Liver (tissue), 9 donors: ENCODE results near the gene IGSF1. TPM values are rescaled to one million over a fixed set of nuclear protein-coding genes. Genes with fewer than 3 reads are reported as not detected.

Experiments
- DNase-seq: peaks from one replicate; pipeline ENCODE4 v3.0.0-alpha.2; 2017; ENCODE audit warnings: low spot score
- H3K27ac ChIP-seq, 2 donors: one replicate each; pipeline ENCODE4 v1.7.0; 2013; ENCODE audit warnings: inconsistent platforms in 2 of 2, low read length in 2 of 2, control low read depth in 1 of 2, low read depth in 1 of 2, mild to moderate bottlenecking in 1 of 2
- H3K27me3 ChIP-seq, 4 donors: one replicate each; pipeline versions ENCODE4 v1.6.1 to v1.7.0; 2013; ENCODE audit warnings: low read length in 3 of 4, inconsistent platforms in 1 of 4, mild to moderate bottlenecking in 1 of 4, moderate library complexity in 1 of 4; ENCODE audit not compliant: control insufficient read depth in 4 of 4, insufficient read depth in 4 of 4
- H3K36me3 ChIP-seq, 4 donors: one replicate each; pipeline versions ENCODE4 v1.6.1 to v1.7.0; 2013; ENCODE audit warnings: low read length in 3 of 4, mild to moderate bottlenecking in 3 of 4, low read depth in 1 of 4, moderate library complexity in 1 of 4; ENCODE audit not compliant: control insufficient read depth in 4 of 4, insufficient read depth in 3 of 4
- H3K4me1 ChIP-seq, 4 donors: one replicate each; pipeline versions ENCODE4 v1.6.1 to v1.7.0; 2013; ENCODE audit warnings: low read length in 3 of 4, mild to moderate bottlenecking in 3 of 4, moderate library complexity in 1 of 4; ENCODE audit not compliant: control insufficient read depth in 4 of 4, insufficient read depth in 4 of 4
- H3K4me3 ChIP-seq, 3 donors: one replicate each; pipeline versions ENCODE4 v1.6.1 to v1.7.0; 2013; ENCODE audit warnings: low read length in 3 of 3, control low read depth in 1 of 3, low read depth in 1 of 3, mild to moderate bottlenecking in 1 of 3
- H3K9ac ChIP-seq, 2 donors: one replicate each; pipeline ENCODE4 v1.7.0; 2013; ENCODE audit warnings: low read length in 2 of 2, mild to moderate bottlenecking in 2 of 2, moderate library complexity in 2 of 2, control low read depth in 1 of 2, low read depth in 1 of 2
- H3K9me3 ChIP-seq, 4 donors: one replicate each; pipeline versions ENCODE4 v1.6.1 to v1.7.0; 2013; ENCODE audit warnings: low read length in 3 of 4; ENCODE audit not compliant: control insufficient read depth in 4 of 4
- EGR1 ChIP-seq, 2 donors: IDR thresholded peaks; 2 replicates each; pipeline ENCODE4 v1.6.1; 2016 to 2018; ENCODE audit warnings: antibody characterized with exemption in 2 of 2, low read depth in 2 of 2
- FOXA1 ChIP-seq: IDR thresholded peaks from 2 replicates; pipeline ENCODE4 v1.6.1; 2016; ENCODE audit warnings: antibody characterized with exemption
- FOXA2 ChIP-seq: IDR thresholded peaks from 2 replicates; pipeline ENCODE4 v1.6.1; 2016; ENCODE audit warnings: antibody characterized with exemption
- GABPA ChIP-seq, 2 donors: IDR thresholded peaks in 1 of 2; conservative IDR thresholded peaks in 1 of 2; 2 replicates each; pipeline ENCODE4 v1.6.1; 2016; ENCODE audit warnings: antibody characterized with exemption in 2 of 2, mild to moderate bottlenecking in 1 of 2, moderate library complexity in 1 of 2
- HNF4A ChIP-seq, 2 donors: conservative IDR thresholded peaks; 2 replicates each; pipeline ENCODE4 v1.6.1; 2016; ENCODE audit warnings: antibody characterized with exemption in 2 of 2, mild to moderate bottlenecking in 2 of 2
- HNF4G ChIP-seq: IDR thresholded peaks from 2 replicates; pipeline ENCODE4 v1.6.1; 2016; ENCODE audit warnings: antibody characterized with exemption
- NR2F2 ChIP-seq: IDR thresholded peaks from 2 replicates; pipeline ENCODE4 v1.6.1; 2016; ENCODE audit warnings: antibody characterized with exemption
- RXRA ChIP-seq, 2 donors: IDR thresholded peaks; 2 replicates each; pipeline ENCODE4 v1.6.1; 2017 to 2018; ENCODE audit warnings: antibody characterized with exemption in 2 of 2, mild to moderate bottlenecking in 1 of 2
- SP1 ChIP-seq: IDR thresholded peaks from 2 replicates; pipeline ENCODE4 v1.6.1; 2018; ENCODE audit warnings: antibody characterized with exemption, mild to moderate bottlenecking
- TAF1 ChIP-seq: conservative IDR thresholded peaks from 2 replicates; pipeline ENCODE4 v1.6.1; 2016; ENCODE audit warnings: antibody characterized with exemption, mild to moderate bottlenecking
- YY1 ChIP-seq: IDR thresholded peaks from 2 replicates; pipeline ENCODE4 v1.6.1; 2016; ENCODE audit warnings: antibody characterized with exemption, mild to moderate bottlenecking
- WGBS: extraction: QIAGEN DNeasy Blood & Tissue Kit; methylation state at CpG from one replicate; pipeline ENCODE4 v1.1.7; 2013; 5-methylcytosine and 5-hydroxymethylcytosine counted together
- polyA plus RNA-seq, 2 donors: library from polyadenylated mRNA; stranded (reverse) in 1 of 2; unstranded in 1 of 2; fragments of 200-250 nt in 1 of 2; fragments of >200 nt in 1 of 2; fragmentation: Nextera tagmentation in 1 of 2; extraction: Ambion mirVana in 1 of 2; gene quantifications; one replicate each; pipeline versions ENCODE4 v1.2.1 to v1.2.3, GENCODE V29; 2013 to 2015
- total RNA-seq, 2 donors: library from RNA; depleted of rRNA; stranded (reverse); fragments of >200 nt; gene quantifications; one replicate each; pipeline ENCODE4 v1.2.3, GENCODE V29; 2014
- TF ChIP-seq, protein P1 (sequence below): fragments of 150-350 bp; IDR thresholded peaks from 2 replicates; pipeline ENCODE4 v1.5.1; 2017; ENCODE audit warnings: improper control_type of control experiment, low read depth, low read length; ENCODE audit not compliant: missing input control
- TF ChIP-seq, protein P2 (sequence below): IDR thresholded peaks from 2 replicates; pipeline ENCODE4 v1.6.1; 2016; ENCODE audit warnings: antibody characterized with exemption
- TF ChIP-seq, protein P3 (sequence below): IDR thresholded peaks from 2 replicates; pipeline ENCODE4 v1.6.1; 2016; ENCODE audit warnings: antibody characterized with exemption, mild to moderate bottlenecking
- TF ChIP-seq, protein P4 (sequence below): IDR thresholded peaks from 2 replicates; pipeline ENCODE4 v1.6.1; 2016; ENCODE audit warnings: antibody characterized with exemption
- TF ChIP-seq, protein P5 (sequence below): IDR thresholded peaks from 2 replicates; pipeline ENCODE4 v1.6.1; 2016; ENCODE audit warnings: antibody characterized with exemption
- donor health status: healthy.
- donor health status: healthy.
- donor health status: healthy.
- donor health status: healthy.
- donor health status: healthy.

IGSF1 gene
- total and polyA plus RNA-seq, 4 donors: 0.15 to 50.7 (median 0.19) TPM

DNA sequence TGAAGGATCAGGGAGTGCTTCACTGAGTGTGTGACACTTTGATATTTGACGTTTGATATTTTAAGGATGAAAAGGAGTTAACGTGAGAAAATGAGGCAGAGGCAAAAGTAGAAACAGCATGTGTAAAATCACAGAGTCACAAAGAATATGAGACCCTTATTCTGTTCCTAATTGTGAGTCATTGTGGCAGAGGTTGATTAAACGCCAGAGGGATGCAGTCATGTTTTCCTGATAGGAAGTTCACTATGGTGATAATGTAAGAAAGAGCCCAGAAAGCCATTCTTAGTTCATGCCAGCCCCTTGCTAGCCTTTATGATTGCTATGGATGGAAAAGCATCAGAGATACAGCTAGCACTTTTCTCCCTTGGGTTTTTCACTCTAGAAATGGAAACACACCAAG, 33.5 kb upstream of the IGSF1 start:
- H3K9ac ChIP-seq: no peak overlapping the region
- TF ChIP-seq YY1 (no peak), TAF1 (no peak), FOXA1 (no peak), FOXA2 (no peak), HNF4A (conservative IDR thresholded peaks at IDR 0.05) (no peak), GABPA (IDR thresholded peaks at IDR 0.05 in 1 of 2, conservative IDR thresholded peaks at IDR 0.05 in 1 of 2) (no peak), RXRA (IDR thresholded peaks at IDR 0.05) (no peak), HNF4G (no peak)
- TF ChIP-seq, protein P1, sequence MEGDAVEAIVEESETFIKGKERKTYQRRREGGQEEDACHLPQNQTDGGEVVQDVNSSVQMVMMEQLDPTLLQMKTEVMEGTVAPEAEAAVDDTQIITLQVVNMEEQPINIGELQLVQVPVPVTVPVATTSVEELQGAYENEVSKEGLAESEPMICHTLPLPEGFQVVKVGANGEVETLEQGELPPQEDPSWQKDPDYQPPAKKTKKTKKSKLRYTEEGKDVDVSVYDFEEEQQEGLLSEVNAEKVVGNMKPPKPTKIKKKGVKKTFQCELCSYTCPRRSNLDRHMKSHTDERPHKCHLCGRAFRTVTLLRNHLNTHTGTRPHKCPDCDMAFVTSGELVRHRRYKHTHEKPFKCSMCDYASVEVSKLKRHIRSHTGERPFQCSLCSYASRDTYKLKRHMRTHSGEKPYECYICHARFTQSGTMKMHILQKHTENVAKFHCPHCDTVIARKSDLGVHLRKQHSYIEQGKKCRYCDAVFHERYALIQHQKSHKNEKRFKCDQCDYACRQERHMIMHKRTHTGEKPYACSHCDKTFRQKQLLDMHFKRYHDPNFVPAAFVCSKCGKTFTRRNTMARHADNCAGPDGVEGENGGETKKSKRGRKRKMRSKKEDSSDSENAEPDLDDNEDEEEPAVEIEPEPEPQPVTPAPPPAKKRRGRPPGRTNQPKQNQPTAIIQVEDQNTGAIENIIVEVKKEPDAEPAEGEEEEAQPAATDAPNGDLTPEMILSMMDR: no peak
- TF ChIP-seq, protein P2, sequence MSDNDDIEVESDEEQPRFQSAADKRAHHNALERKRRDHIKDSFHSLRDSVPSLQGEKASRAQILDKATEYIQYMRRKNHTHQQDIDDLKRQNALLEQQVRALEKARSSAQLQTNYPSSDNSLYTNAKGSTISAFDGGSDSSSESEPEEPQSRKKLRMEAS: no peak
- TF ChIP-seq, protein P3, sequence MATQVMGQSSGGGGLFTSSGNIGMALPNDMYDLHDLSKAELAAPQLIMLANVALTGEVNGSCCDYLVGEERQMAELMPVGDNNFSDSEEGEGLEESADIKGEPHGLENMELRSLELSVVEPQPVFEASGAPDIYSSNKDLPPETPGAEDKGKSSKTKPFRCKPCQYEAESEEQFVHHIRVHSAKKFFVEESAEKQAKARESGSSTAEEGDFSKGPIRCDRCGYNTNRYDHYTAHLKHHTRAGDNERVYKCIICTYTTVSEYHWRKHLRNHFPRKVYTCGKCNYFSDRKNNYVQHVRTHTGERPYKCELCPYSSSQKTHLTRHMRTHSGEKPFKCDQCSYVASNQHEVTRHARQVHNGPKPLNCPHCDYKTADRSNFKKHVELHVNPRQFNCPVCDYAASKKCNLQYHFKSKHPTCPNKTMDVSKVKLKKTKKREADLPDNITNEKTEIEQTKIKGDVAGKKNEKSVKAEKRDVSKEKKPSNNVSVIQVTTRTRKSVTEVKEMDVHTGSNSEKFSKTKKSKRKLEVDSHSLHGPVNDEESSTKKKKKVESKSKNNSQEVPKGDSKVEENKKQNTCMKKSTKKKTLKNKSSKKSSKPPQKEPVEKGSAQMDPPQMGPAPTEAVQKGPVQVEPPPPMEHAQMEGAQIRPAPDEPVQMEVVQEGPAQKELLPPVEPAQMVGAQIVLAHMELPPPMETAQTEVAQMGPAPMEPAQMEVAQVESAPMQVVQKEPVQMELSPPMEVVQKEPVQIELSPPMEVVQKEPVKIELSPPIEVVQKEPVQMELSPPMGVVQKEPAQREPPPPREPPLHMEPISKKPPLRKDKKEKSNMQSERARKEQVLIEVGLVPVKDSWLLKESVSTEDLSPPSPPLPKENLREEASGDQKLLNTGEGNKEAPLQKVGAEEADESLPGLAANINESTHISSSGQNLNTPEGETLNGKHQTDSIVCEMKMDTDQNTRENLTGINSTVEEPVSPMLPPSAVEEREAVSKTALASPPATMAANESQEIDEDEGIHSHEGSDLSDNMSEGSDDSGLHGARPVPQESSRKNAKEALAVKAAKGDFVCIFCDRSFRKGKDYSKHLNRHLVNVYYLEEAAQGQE: no peak
- H3K9me3 ChIP-seq: no peaks in the 10 kb centered on the region
- no peak overlapping the region for H3K27ac ChIP-seq
- H3K27me3 ChIP-seq: peaks cover 0 to 3% (median 0%) of the 10 kb centered on the region in 4 donors
- no peak for DNase-seq
- no peaks in the 10 kb centered on the region for H3K36me3 ChIP-seq
- H3K4me1 ChIP-seq: no peaks in the 10 kb centered on the region
- no peak overlapping the region for H3K4me3 ChIP-seq
- WGBS: 74% methylated on average over 3 of the region's 3 CpGs

DNA sequence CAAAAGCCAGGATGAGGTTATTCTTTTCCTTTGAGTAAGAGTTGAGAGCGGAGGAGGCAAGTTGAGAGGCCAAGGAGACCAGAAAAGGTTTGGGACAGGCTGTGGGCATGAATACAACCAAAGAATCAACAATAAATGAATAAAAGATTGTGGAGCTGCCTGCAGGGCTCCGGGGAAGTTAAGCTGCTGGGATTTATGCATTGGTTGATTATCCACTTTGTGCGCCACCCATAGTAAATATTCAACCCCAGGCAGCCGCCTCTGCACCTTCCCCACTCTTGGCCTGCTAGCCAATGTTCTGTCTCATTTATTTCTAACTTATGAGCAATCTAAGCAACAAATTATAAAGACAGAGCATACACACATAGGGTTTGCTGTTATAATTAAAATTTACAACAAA, 28.2 kb upstream of the IGSF1 start:
- Histone ChIP-seq H3K4me1 (no peaks in the 10 kb centered on the region), H3K27ac (no peak overlapping the region), H3K27me3 (peaks cover 0 to 6% (median 0%) of the 10 kb centered on the region in 4 donors), H3K9me3 (no peaks in the 10 kb centered on the region), H3K4me3 (no peak overlapping the region), H3K36me3 (no peaks in the 10 kb centered on the region), H3K9ac (no peak overlapping the region)
- DNase-seq: no peak
- TF ChIP-seq, protein P1: no peak
- TF ChIP-seq, protein P4, sequence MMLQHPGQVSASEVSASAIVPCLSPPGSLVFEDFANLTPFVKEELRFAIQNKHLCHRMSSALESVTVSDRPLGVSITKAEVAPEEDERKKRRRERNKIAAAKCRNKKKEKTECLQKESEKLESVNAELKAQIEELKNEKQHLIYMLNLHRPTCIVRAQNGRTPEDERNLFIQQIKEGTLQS: no peak
- no peak for TF ChIP-seq RXRA (IDR thresholded peaks at IDR 0.05)
- TF ChIP-seq, protein P2: no peak
- no peak for TF ChIP-seq SP1
- TF ChIP-seq EGR1 (IDR thresholded peaks at IDR 0.05; ENCODE audit: low read depth in 2 of 2): no peak
- no peak for TF ChIP-seq GABPA (IDR thresholded peaks at IDR 0.05 in 1 of 2, conservative IDR thresholded peaks at IDR 0.05 in 1 of 2)
- TF ChIP-seq NR2F2: no peak
- TF ChIP-seq, protein P5, sequence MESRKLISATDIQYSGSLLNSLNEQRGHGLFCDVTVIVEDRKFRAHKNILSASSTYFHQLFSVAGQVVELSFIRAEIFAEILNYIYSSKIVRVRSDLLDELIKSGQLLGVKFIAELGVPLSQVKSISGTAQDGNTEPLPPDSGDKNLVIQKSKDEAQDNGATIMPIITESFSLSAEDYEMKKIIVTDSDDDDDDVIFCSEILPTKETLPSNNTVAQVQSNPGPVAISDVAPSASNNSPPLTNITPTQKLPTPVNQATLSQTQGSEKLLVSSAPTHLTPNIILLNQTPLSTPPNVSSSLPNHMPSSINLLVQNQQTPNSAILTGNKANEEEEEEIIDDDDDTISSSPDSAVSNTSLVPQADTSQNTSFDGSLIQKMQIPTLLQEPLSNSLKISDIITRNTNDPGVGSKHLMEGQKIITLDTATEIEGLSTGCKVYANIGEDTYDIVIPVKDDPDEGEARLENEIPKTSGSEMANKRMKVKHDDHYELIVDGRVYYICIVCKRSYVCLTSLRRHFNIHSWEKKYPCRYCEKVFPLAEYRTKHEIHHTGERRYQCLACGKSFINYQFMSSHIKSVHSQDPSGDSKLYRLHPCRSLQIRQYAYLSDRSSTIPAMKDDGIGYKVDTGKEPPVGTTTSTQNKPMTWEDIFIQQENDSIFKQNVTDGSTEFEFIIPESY: no peak
- 86% methylated on average over 4 of the region's 4 CpGs for WGBS
